COLO668 (cell line): ENCODE results near the gene KRTAP5-10.
"Not testable (repeated sequence)": the region's sequence is repeated elsewhere in the genome, so short reads cannot be mapped to it uniquely, and the experiment has no call there.

Experiments used
- DNase-seq: peaks from one replicate; lab custom pipeline; 2025; ENCODE audit not compliant: unreplicated experiment; lab: John Stamatoyannopoulos, UW

The KRTAP5-10 gene

DNA sequence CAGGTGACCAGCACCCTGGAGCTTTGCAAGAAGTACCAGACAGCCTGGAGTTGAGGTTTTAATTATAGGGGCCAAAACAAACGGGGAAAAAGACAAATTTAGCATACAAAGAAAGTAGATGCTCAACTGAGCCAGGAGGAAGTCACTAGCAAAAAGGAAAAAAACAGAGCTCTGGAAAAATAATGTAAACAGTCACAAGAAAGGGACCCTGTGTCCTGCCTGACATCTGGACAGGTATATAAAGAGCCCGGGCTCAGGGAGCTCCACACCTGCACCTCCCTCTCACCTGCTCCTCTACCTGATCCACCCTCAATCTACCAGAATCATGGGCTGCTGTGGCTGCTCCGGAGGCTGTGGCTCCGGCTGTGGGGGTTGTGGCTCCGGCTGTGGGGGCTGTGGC is at the start of gene KRTAP5-10:
Gene KRTAP5-10, plus strand, starts transcription at position 301 of the 400 bp plus-strand sequence. Its CDS starts 25 bp downstream, at position 326.
- no peak for DNase-seq

DNA sequence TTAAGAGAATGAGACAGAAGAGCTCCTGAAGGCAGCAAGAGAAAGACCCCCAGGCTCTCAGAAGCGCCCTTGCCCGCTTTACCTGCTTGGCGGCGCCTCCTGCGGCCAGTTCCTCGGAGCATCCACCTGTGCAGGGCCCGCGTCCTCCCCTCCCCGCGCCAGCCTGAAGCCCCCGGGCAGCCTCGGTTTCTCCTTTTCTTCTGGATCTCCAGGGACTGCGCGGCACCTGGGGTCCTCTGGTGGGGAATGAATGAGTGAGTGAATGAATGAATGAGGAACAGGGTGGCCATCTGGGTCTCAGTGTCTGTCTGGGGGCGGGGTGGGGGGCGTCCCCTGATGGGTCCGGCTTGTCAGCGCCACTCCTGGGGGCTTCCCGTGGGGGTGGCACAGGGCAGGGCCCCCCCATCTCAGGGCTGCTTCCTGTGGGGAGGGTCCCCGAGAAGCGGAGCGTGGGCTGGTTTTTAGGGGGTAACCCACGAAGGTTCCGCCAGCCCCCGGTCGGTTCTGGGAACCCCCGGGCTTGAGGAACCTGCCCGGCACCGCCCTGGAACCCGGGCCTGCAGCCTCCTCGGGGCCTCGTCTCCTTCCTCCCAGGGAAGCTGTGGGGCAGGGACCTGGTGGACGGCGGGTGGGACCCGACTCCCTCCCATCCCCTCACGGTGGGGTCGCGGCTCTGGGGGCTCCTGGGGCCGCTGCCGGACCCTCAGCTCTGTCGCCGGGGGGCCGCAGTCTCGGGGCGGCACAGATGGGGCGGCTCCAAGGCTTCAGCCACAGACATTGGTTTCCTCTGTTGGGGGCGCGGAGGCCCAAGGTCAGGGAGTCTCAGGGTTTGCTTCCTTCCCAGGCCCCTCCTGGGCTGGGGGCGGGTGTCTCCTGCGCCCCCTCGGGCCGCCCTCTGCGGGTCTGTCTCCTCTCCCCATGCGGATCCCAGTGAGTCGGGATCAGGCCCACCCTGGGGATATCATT is 46.6 kb upstream of the KRTAP5-10 start:
- DNase-seq, result no peak

DNA sequence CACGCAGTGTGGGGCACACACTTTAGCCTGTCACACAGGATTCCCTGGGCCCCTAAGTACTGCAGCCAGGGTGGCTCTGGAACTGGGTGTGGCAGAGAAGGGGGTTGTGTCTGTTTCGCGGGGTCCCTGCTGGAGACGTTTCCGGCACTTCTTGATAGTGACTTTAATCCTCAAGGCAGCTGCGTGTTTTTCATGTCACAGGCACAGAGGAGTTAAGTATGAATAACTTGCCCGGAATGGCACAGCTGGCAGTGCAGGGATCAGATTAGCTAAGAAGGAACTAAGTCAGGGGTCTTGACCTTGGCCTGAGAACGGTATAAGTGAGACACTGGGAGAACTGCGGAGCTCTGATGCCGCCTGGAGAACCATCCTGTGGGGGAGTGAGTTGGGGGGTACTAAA is 45.8 kb upstream of the KRTAP5-10 start:
- DNase-seq, result no peak

DNA sequence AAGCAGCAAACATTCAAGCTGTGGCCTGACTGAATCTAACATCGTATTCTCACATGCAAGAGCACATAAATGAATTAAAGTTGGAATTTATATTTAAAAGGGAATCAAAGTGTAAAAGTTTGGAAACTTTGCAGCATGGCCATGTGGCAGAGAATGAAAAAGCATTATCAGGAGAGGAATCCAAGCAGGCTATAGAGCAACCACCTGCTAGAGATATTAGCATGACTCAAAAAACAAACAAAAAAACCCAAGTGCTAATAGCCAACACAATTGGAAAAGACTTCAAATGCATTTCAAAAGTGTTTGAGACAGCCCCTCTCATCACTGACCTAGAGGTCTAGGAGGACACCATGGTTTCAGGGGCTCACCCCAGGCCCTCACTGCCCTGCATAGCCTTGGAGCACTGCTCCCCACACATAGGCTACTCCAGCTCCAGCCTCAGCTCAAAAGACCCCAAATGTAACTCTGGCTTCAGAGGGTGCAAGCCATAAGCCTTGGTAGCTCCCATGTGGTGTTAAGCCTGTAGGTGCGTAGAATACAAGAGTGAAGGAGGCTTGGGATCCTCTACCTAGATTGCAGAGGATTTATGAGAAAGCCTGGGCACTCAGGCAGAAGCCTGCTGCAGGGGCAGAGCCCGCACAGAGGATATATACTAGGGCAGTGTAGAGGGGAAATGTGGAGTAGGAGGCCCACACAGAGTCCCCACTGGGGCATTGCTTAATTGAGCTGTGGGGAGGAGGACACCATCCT is 40.0 kb upstream of the KRTAP5-10 start:
- no peak for DNase-seq

DNA sequence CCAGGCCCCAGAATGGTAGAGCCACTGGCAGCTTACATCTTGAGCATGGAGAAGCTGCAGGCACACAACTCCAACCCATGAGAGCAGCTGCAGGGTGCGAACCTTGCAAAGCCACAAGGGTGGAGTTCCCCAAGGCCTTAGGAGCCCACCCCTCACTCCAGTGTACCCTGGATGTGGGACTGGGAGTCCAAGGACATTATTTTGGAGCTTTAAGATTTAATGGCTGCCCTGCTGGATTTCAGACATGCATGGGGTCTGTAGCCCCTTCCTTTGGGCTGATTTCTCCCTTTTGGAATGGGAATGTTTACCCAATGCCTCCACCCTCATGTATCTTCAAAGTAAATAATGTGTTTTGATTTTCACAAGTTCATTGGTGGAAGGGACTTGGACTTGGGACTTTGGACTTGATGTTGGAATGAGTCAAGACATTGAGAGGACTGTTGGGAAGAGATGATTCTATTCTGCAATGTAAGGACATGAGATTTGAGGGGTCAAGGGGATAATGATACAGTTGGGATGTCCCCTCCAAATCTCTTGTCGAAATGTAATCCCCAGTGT is 39.3 kb upstream of the KRTAP5-10 start:
- DNase-seq, result no peak

- DNase-seq, result not testable (repeated sequence)
These were observed 38.4 kb upstream of the KRTAP5-10 start, which contains the start of gene KRTAP5-7 for GRCh38 chr11:71526796-71527575. TSS of gene KRTAP5-7 (plus strand) at chr11:71527267. CDS start at chr11:71527301, 34 bp downstream.

DNA sequence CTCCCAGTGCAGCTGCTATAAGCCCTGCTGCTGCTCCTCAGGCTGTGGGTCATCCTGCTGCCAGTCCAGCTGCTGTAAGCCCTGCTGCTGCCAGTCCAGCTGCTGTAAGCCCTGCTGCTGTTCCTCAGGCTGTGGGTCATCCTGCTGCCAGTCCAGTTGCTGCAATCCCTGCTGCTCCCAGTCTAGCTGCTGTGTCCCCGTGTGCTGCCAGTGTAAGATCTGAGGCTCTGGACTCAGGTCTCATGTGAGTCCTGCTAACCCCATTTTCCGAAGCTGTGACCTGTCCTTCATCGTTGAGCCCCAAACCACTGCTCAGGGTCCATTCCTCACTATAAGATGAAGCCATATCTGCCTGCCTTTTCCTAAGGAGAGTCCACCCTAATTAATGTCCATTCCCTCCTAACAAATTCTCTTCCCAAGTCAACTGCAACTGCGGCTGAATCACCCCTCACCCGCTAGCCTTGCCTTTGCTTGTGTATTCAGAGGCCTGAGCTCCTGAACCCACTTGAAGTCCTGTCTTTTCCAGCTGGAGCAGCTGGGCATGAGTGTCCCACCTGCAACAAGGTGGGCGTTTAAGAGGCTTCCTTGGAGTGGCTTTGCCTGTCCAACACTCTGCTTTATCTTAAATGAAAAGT is 37.7 kb upstream of the KRTAP5-10 start:
- DNase-seq, result no peak

DNA sequence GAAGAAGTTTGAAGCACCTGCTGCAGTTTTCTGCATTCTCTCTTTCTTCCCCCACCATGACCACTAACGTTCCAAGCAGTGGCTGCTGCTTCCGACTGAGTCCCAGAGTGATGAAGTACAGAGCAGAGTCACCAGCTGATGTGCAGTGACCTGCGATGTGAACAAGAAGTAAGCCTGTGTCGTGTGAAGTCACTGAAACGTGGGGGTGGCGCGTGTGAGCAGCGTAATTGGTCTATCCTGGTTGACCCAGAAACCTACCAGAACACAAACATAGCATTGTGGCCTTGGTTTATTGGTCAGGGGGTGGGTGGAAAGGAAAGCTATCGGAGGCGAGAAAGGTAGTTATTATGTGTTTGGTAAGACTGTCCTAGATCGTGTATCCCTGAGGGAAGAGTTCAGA is 34.8 kb upstream of the KRTAP5-10 start:
- no peak for DNase-seq

GRCh38 chr11:71532036-71532610 is 33.2 kb upstream of the KRTAP5-10 start:
- DNase-seq, result no peak

- DNase-seq, result not testable (repeated sequence)
These were observed 30.4 kb upstream of the KRTAP5-10 start for GRCh38 chr11:71534711-71535608.

GRCh38 chr11:71535825-71536224 is 29.5 kb upstream of the KRTAP5-10 start:
- no peak for DNase-seq

DNA sequence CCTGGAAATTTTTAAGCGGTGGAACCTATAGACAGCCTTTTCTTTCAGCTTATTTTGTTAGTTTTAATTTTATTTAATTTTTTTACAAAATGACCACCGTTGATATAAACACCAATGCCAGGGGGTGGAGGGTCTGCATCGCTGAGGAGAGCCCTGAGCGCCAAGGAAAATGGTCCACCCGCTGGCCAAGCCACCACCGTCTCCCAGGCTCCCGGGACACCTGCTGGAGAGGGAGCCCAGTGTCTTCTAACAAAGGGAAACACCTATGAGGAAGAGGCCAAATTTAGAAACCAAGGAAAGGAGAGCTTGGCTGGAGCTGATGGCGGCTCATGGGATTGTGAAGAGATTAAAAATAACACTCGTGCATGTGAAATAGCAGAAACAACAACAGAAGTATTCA is 27.8 kb upstream of the KRTAP5-10 start:
- no peak for DNase-seq

DNA sequence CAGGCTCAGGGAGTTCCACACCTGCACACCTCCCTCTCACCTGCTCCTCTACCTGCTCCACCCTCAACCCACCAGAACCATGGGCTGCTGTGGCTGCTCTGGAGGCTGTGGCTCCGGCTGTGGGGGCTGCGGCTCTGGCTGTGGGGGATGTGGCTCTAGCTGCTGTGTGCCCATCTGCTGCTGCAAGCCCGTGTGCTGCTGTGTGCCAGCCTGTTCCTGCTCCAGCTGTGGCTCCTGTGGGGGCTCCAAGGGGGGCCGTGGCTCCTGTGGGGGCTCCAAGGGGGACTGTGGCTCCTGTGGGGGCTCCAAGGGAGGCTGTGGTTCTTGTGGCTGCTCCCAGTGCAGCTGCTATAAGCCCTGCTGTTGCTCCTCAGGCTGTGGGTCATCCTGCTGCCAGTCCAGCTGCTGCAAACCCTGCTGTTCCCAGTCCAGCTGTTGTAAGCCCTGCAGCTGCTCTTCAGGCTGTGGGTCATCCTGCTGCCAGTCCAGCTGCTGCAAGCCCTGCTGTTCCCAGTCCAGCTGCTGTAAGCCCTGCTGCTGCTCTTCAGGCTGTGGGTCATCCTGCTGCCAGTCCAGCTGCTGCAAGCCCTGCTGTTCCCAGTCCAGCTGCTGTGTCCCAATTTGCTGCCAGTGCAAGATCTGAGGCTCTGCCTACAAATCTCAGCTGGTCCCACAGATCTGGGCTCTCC is 27.2 kb upstream of the KRTAP5-10 start, which contains the start of gene KRTAP5-8:
Gene KRTAP5-8, plus strand, starts transcription at position 49 of the 689 bp plus-strand sequence. Its CDS starts 31 bp downstream, at position 80.
- not testable (repeated sequence) for DNase-seq

GRCh38 chr11:71538666-71538990 is 26.7 kb upstream of the KRTAP5-10 start:
- DNase-seq, result no peak

DNA sequence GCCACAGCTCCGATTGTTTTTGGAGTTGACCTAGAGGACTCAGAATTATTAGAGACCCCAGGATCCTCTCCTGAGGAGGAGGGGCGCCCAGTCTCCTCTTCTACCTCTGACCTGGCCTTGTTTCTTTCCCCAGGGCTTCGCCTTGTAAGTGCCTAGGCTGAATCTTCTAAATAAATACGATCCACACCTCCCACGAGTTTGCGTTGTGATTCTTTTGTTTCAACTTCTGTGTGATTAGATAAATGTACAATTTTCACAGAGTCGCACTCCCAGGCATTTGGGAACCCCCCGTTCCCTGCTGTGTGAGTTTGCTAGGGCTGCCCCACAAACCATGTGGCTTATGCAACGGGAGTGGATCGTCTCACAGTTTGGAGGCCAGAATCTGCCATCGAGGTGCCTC is 26.3 kb upstream of the KRTAP5-10 start:
- no peak for DNase-seq

DNA sequence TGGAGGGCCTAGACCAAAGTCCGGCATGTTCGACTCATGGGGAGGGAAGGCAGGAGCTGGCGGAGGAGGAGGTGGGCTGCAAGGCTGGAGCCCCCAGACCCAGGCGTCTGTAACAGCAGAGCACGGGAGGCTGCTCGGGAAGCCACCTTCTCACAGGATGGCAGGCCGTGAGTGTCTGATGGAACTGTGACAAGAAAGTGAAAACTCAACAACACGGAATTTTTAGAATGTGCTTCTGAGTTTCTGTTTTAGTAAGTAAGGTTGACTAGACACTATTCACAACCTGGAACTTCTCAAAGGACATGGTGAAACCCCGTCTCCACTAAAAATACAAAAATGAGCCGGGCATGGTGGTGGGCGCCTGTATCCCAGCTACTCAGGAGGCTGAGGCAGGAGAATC is 25.4 kb upstream of the KRTAP5-10 start:
- DNase-seq, result not testable (repeated sequence)

DNA sequence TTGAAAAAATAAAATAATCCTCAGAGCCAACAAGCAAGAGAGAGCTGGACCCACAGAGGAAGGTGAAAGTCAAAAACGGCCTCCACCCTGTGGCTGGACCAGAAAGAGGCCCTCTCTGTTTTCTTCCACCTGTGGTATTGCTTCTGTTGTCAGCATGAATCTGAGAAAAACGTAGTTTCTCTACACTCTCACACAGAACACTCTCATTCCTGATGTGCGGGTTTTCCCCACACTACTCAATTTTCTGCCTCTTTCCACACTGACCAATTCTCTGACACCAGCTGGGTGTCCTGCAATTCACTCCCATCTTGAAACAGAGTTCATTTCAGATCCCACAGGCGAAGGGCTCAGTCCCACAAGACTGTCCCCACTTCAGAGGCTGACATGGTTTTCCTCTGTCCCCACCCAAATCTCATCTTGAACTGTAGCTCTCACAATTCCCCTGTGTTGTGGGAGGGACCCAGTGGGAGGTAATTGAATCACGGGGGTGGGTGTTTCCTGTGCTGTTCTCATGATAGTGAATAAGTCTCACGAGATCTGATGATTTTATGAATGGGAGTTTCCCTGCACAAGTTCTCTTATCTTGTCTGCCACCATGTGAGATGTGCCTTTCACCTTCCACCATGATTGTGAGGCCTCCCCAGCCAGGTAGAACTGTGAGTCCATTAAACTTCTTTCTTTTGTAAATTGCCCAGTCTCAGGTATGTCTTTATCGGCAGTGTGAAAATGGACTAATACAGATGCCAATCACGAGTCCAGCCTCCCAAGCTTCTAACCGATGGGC is 24.6 kb upstream of the KRTAP5-10 start:
- not testable (repeated sequence) for DNase-seq
